ENCODE data around the gene GARIN5A.
"Not testable (repeated sequence)": the region's sequence is repeated elsewhere in the genome, so short reads cannot be mapped to it uniquely, and the experiment has no call there.

Gene GARIN5A

GRCh38 chr19:50488389-50489194 is 11.9 kb upstream of the GARIN5A start:
- DNase-seq (ENCODE audit: low spot score), result no peak

GRCh38 chr19:50486823-50487515 is 10.3 kb upstream of the GARIN5A start:
- DNase-seq (ENCODE audit: low spot score), result no peak

GRCh38 chr19:50485284-50485955 is 8.8 kb upstream of the GARIN5A start:
- no peak for DNase-seq (ENCODE audit: low spot score)

GRCh38 chr19:50482916-50483315 is 6.3 kb upstream of the GARIN5A start:
- no peak for DNase-seq (ENCODE audit: low spot score)

GRCh38 chr19:50482271-50482855 is 5.7 kb upstream of the GARIN5A start:
- no peak for DNase-seq (ENCODE audit: low spot score)

- no peak for DNase-seq (ENCODE audit: low spot score)
Measured at GRCh38 chr19:50481351-50482149, 4.9 kb upstream of the GARIN5A start.

GRCh38 chr19:50480281-50481111 is 3.8 kb upstream of the GARIN5A start:
- DNase-seq (ENCODE audit: low spot score), result no peak

- no peak for DNase-seq (ENCODE audit: low spot score)
Measured at GRCh38 chr19:50479761-50480251, 3.2 kb upstream of the GARIN5A start.

GRCh38 chr19:50478901-50479715 is 2.5 kb upstream of the GARIN5A start:
- peak; percentile 70 for DNase-seq (ENCODE audit: low spot score)

- no peak for DNase-seq (ENCODE audit: low spot score)
Measured at GRCh38 chr19:50477751-50478515, 1.3 kb upstream of the GARIN5A start.

- no peak for DNase-seq (ENCODE audit: low spot score)
Measured at GRCh38 chr19:50476907-50477238, 225 bp upstream of the GARIN5A start.

GRCh38 chr19:50475736-50476223 is 868 bp downstream of the GARIN5A start:
- no peak for DNase-seq (ENCODE audit: low spot score)

- DNase-seq (ENCODE audit: low spot score), result no peak
Measured at GRCh38 chr19:50475101-50475568, 1.5 kb downstream of the GARIN5A start.

- DNase-seq (ENCODE audit: low spot score), result not testable (repeated sequence)
Measured at GRCh38 chr19:50473336-50473735, 3.3 kb downstream of the GARIN5A start.

- no peak for DNase-seq (ENCODE audit: low spot score)
Measured at GRCh38 chr19:50468818-50469217, 7.8 kb downstream of the GARIN5A start.

GRCh38 chr19:50467566-50467965 is 9.1 kb downstream of the GARIN5A start:
- DNase-seq (ENCODE audit: low spot score), result no peak

GRCh38 chr19:50466706-50467039 is 10.0 kb downstream of the GARIN5A start:
- no peak for DNase-seq (ENCODE audit: low spot score)

GRCh38 chr19:50465986-50466705 is 10.5 kb downstream of the GARIN5A start:
- DNase-seq (ENCODE audit: low spot score), result no peak

Measured in D341Med (cell line).